ENCODE data around the gene TGIF2.

DNA sequence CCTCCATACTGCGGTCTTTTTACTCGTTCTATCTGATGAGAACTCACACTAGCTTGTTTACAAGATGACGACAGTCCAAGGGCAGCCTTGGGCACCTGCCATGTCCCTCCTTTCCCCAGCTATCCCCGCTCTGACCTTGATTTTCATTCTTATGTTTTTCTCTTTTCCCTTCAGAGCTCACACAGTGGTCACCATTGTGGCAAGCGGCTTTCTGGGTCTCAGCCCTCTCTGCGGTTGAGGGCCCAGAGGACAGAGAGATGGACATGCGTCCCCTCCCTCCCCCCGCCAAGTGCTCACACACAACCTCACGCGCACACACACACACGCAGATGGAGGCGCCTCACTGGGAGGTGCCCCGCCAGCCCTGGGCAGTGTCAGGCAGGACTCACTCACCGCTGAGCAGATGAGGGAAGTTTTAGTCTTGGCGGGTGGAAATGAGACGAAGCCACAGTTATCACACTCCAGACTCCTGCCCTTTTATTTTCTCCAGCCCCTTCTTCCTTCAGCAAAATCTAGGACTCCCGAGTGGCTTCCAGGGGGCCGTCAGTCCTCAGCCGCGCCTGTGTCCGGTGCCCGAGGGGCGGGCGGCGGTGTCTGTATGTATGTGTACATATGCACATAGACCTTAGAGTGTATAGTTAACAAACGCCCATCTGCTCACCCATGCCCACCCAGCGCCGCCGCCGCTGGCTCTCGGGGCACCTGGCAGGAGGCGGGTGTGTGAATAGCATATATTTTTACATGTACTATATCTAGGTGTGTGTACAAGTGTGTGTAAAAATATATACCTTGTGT, 45.9 kb upstream of the TGIF2 start:
- TF ChIP-seq, protein P1, sequence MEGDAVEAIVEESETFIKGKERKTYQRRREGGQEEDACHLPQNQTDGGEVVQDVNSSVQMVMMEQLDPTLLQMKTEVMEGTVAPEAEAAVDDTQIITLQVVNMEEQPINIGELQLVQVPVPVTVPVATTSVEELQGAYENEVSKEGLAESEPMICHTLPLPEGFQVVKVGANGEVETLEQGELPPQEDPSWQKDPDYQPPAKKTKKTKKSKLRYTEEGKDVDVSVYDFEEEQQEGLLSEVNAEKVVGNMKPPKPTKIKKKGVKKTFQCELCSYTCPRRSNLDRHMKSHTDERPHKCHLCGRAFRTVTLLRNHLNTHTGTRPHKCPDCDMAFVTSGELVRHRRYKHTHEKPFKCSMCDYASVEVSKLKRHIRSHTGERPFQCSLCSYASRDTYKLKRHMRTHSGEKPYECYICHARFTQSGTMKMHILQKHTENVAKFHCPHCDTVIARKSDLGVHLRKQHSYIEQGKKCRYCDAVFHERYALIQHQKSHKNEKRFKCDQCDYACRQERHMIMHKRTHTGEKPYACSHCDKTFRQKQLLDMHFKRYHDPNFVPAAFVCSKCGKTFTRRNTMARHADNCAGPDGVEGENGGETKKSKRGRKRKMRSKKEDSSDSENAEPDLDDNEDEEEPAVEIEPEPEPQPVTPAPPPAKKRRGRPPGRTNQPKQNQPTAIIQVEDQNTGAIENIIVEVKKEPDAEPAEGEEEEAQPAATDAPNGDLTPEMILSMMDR (IDR thresholded peaks at IDR 0.05; ENCODE audit: low read length): no peak
- no peak for TF ChIP-seq EZH2phosphoT487 (IDR thresholded peaks at IDR 0.05; ENCODE audit: low read length)

Data from MM.1S (cell line).